ENCODE results near the gene PAM.

GRCh38 chr5:102843997-102844396 lies 88.9 kb downstream of the PAM start:
- TF ChIP-seq CTCF (IDR thresholded peaks at IDR 0.05) (no peak), POLR2A (IDR thresholded peaks at IDR 0.05) (no peak)
